Ishikawa (cell line): ENCODE measurements around the gene BBOF1.

Source experiments
- CEBPB ChIP-seq: IDR thresholded peaks from 2 replicates; pipeline ENCODE4 v1.6.1; 2012
- CREB1 ChIP-seq: IDR thresholded peaks from 2 replicates; pipeline ENCODE4 v1.6.1; 2012; ENCODE audit warnings: low read depth
- EP300 ChIP-seq: IDR thresholded peaks from 2 replicates; pipeline ENCODE4 v1.6.1; 2012; ENCODE audit warnings: borderline replicate concordance
- RAD21 ChIP-seq: IDR thresholded peaks from 2 replicates; pipeline ENCODE4 v1.6.1; 2012; ENCODE audit warnings: low read depth
- YY1 ChIP-seq: IDR thresholded peaks from 2 replicates; pipeline ENCODE4 v1.6.1; 2012; ENCODE audit warnings: low read depth

DNA sequence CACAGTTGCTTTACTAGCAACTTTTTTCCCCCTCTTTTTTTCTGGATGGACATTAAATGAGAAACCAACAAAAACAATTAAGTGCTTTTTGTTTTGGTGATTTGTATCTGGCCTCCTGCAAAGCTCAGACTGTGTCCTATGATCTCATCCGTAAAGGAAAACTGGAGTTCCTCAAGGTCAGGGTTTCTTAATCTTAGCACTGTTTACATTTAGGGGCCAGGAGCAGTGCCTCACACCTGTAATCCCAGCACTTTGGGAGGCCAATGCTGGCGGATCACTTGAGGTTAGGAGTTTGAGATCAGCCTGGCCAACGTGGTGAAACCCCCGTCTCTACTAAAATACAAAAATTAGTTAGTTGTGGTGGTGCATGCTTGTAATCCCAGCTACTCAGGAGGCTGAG lies 28.1 kb upstream of the BBOF1 start:
- TF ChIP-seq YY1 (no peak), EP300 (no peak), CEBPB (no peak), CREB1 (no peak), RAD21 (no peak)
